HepG2 (cell line): ENCODE measurements around the gene PPP6R2. TPM values are rescaled to one million over a fixed set of nuclear protein-coding genes. Genes with fewer than 3 reads are reported as not detected.

ENCODE experiments used
- ADNP ChIP-seq: sonication (generic); formaldehyde crosslinking; IDR thresholded peaks from 2 replicates; pipeline ENCODE4 v1.4.0; 2020; ENCODE audit warnings: missing genetic modification reagents
- CCDC6 ChIP-seq: sonication (generic); formaldehyde crosslinking; IDR thresholded peaks from 2 replicates; pipeline ENCODE4 v1.8.1; 2022; ENCODE audit warnings: mild to moderate bottlenecking, missing genetic modification reagents, moderate library complexity
- NFATC3 ChIP-seq: sonication (generic); formaldehyde crosslinking; IDR thresholded peaks from 2 replicates; pipeline ENCODE4 v1.5.1; 2020; ENCODE audit warnings: mild to moderate bottlenecking, missing genetic modification reagents
- NRL ChIP-seq: sonication (generic); formaldehyde crosslinking; IDR thresholded peaks from 2 replicates; pipeline ENCODE4 v1.5.0; 2020; ENCODE audit warnings: missing genetic modification reagents, mild to moderate bottlenecking, moderate library complexity, borderline replicate concordance
- PAX8 ChIP-seq: sonication (generic); formaldehyde crosslinking; IDR thresholded peaks from 2 replicates; pipeline ENCODE4 v1.8.0; 2022; ENCODE audit warnings: mild to moderate bottlenecking, missing genetic modification reagents, borderline replicate concordance
- POGZ ChIP-seq: sonication (generic); formaldehyde crosslinking; IDR thresholded peaks from 2 replicates; pipeline ENCODE4 v1.4.0; 2020; ENCODE audit warnings: mild to moderate bottlenecking, missing genetic modification reagents
- TRIM24 ChIP-seq: sonication (generic); formaldehyde crosslinking; IDR thresholded peaks from 2 replicates; pipeline ENCODE4 v1.8.0; 2022; ENCODE audit warnings: mild to moderate bottlenecking, missing genetic modification reagents
- ZKSCAN1 ChIP-seq: fragments of 150-350 bp; IDR thresholded peaks from 2 replicates; pipeline ENCODE4 v1.6.1; 2014; ENCODE audit warnings: low read length
- ZNF354B ChIP-seq: sonication (generic); formaldehyde crosslinking; IDR thresholded peaks from 2 replicates; pipeline ENCODE4 v1.8.0; 2022; ENCODE audit warnings: mild to moderate bottlenecking, missing genetic modification reagents
- ZNF567 ChIP-seq: sonication (generic); formaldehyde crosslinking; IDR thresholded peaks from 2 replicates; pipeline ENCODE4 v1.8.1; 2023; ENCODE audit warnings: mild to moderate bottlenecking, missing genetic modification reagents, borderline replicate concordance
- polyA plus RNA-seq, 8 experiments: library from polyadenylated mRNA; depleted of rRNA in 3 of 8; stranded (reverse) in 7 of 8; unstranded in 1 of 8; fragments of >200 nt; fragmentation: Illumina TruSeq in 4 of 8; extraction: Trizol in 4 of 8; gene quantifications; 2 replicates each; pipeline versions ENCODE4 v1.2.1 to v1.2.3, GENCODE V29; 2011 to 2016; ENCODE audit warnings: low read depth in 4 of 8, missing spikeins in 1 of 8, mixed read lengths in 1 of 8; ENCODE audit not compliant: insufficient read depth in 1 of 8
- total RNA-seq, 5 experiments: library from RNA; depleted of rRNA; stranded (reverse); fragments of >200 nt; fragmentation: Illumina TruSeq; extraction: Trizol; gene quantifications; 2 replicates each; pipeline ENCODE4 v1.2.3, GENCODE V29; 2016; ENCODE audit warnings: low read depth in 1 of 5
- TF ChIP-seq, protein P1 (sequence below): IDR thresholded peaks from 2 replicates; pipeline ENCODE4 v1.6.1; 2012; ENCODE audit warnings: low read depth, low read length, improper control_type of control experiment
- TF ChIP-seq, protein P2 (sequence below): sonication (generic); formaldehyde crosslinking; IDR thresholded peaks from 2 replicates; pipeline ENCODE4 v1.4.0; 2020; ENCODE audit warnings: missing genetic modification reagents, borderline replicate concordance
- TF ChIP-seq, protein P3 (sequence below), 2 experiments: fragments of 450-650 bp in 1 of 2; sonication (generic) in 1 of 2; formaldehyde crosslinking in 1 of 2; IDR thresholded peaks; 2 replicates each; pipeline versions ENCODE4 v1.6.1 to v1.8.0; 2016 to 2022; ENCODE audit warnings: antibody characterized with exemption in 1 of 2, mild to moderate bottlenecking in 1 of 2, missing genetic modification reagents in 1 of 2
- TF ChIP-seq, protein P4 (sequence below): sonication (generic); formaldehyde crosslinking; IDR thresholded peaks from 2 replicates; pipeline ENCODE4 v1.4.0; 2020; ENCODE audit warnings: missing genetic modification reagents

Gene PPP6R2
- total and polyA plus RNA-seq, 2 of the 13 experiments (the other 11 are each of a cell fraction or from before 2014, with no cell fraction given) = 55.0 to 102 TPM

DNA sequence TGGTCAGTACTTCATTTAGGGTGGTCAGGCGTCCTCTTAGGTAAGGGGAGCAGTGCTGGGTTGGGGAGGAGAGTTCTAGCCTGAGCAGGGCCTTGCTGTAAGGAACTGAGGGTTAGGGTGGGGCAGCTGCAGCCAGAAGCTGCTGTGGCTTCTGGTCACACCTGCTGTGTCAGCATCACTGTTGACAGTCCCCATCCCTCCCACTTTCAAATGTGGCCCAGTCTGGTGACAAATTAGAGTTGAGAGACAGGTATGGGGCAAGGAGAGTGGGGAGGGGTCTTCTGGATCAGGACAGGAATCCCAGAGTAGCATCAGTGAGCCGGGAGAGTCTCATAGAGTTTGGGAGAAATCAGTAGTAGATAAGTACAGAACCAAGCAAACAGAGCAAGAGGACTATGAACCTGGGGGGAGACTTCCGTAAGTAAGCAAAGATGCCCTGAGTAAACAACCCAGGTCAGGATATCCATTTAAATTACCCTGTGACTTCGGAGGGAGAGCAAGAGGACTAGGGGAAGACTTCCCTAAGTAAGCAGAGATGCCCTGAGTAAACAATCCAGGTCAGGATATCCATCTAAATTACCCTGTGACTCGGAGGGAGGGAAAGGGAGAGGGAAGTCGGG, 53.7 kb downstream of the PPP6R2 start (continued):
- TF ChIP-seq NRL (CRISPR knock-in tag) (no peak), TRIM24 (no peak), ADNP (CRISPR knock-in tag) (no peak), NFATC3 (CRISPR knock-in tag) (no peak), ZKSCAN1 (no peak), POGZ (CRISPR knock-in tag) (peak; percentile 29; the same call in 1 of the 2 replicates), ZNF354B (no peak), CCDC6 (CRISPR knock-in tag) (peak; percentile 46), ZNF567 (CRISPR knock-in tag) (no peak; the same call in 1 of the 2 replicates), PAX8 (CRISPR knock-in tag) (no peak)
- TF ChIP-seq, protein P1, sequence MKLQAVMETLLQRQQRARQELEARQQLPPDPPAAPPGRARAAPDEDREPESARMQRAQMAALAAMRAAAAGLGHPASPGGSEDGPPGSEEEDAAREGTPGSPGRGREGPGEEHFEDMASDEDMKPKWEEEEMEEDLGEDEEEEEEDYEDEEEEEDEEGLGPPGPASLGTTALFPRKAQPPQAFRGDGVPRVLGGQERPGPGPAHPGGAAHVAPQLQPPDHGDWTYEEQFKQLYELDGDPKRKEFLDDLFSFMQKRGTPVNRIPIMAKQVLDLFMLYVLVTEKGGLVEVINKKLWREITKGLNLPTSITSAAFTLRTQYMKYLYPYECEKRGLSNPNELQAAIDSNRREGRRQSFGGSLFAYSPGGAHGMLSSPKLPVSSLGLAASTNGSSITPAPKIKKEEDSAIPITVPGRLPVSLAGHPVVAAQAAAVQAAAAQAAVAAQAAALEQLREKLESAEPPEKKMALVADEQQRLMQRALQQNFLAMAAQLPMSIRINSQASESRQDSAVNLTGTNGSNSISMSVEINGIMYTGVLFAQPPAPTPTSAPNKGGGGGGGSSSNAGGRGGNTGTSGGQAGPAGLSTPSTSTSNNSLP = peak; percentile 63; the same call in 1 of the 2 replicates
- TF ChIP-seq, protein P2, sequence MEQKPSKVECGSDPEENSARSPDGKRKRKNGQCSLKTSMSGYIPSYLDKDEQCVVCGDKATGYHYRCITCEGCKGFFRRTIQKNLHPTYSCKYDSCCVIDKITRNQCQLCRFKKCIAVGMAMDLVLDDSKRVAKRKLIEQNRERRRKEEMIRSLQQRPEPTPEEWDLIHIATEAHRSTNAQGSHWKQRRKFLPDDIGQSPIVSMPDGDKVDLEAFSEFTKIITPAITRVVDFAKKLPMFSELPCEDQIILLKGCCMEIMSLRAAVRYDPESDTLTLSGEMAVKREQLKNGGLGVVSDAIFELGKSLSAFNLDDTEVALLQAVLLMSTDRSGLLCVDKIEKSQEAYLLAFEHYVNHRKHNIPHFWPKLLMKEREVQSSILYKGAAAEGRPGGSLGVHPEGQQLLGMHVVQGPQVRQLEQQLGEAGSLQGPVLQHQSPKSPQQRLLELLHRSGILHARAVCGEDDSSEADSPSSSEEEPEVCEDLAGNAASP (CRISPR knock-in tag) = peak; percentile 86
- TF ChIP-seq, protein P3, sequence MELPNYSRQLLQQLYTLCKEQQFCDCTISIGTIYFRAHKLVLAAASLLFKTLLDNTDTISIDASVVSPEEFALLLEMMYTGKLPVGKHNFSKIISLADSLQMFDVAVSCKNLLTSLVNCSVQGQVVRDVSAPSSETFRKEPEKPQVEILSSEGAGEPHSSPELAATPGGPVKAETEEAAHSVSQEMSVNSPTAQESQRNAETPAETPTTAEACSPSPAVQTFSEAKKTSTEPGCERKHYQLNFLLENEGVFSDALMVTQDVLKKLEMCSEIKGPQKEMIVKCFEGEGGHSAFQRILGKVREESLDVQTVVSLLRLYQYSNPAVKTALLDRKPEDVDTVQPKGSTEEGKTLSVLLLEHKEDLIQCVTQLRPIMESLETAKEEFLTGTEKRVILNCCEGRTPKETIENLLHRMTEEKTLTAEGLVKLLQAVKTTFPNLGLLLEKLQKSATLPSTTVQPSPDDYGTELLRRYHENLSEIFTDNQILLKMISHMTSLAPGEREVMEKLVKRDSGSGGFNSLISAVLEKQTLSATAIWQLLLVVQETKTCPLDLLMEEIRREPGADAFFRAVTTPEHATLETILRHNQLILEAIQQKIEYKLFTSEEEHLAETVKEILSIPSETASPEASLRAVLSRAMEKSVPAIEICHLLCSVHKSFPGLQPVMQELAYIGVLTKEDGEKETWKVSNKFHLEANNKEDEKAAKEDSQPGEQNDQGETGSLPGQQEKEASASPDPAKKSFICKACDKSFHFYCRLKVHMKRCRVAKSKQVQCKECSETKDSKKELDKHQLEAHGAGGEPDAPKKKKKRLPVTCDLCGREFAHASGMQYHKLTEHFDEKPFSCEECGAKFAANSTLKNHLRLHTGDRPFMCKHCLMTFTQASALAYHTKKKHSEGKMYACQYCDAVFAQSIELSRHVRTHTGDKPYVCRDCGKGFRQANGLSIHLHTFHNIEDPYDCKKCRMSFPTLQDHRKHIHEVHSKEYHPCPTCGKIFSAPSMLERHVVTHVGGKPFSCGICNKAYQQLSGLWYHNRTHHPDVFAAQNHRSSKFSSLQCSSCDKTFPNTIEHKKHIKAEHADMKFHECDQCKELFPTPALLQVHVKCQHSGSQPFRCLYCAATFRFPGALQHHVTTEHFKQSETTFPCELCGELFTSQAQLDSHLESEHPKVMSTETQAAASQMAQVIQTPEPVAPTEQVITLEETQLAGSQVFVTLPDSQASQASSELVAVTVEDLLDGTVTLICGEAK (IDR thresholded peaks at IDR 0.05) = no peak
- TF ChIP-seq, protein P3 (CRISPR knock-in tag; IDR thresholded peaks at IDR 0.05) = no peak; the same call in 1 of the 2 replicates
- TF ChIP-seq, protein P4, sequence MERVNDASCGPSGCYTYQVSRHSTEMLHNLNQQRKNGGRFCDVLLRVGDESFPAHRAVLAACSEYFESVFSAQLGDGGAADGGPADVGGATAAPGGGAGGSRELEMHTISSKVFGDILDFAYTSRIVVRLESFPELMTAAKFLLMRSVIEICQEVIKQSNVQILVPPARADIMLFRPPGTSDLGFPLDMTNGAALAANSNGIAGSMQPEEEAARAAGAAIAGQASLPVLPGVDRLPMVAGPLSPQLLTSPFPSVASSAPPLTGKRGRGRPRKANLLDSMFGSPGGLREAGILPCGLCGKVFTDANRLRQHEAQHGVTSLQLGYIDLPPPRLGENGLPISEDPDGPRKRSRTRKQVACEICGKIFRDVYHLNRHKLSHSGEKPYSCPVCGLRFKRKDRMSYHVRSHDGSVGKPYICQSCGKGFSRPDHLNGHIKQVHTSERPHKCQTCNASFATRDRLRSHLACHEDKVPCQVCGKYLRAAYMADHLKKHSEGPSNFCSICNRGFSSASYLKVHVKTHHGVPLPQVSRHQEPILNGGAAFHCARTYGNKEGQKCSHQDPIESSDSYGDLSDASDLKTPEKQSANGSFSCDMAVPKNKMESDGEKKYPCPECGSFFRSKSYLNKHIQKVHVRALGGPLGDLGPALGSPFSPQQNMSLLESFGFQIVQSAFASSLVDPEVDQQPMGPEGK (CRISPR knock-in tag) = peak; percentile 99
